ENCODE results near the gene NDST4.

The NDST4 gene

DNA sequence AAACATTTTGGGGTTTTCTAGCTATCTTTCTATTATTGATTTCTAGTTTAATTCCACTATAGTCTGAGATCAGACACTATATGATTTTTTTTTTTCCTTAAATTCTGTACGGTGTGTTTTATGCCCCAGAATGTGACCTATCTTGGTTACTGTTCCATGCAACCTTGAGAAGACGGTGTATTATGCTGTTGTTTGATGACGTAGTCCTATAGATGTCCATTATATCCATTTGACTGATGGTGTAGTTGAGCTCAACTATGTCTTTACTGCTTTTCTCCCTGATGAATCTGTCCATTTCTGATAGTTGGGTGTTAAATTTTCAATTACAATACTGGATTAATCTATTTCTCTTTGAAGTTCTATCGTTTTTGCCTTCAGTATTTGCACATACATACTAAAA lies 212.5 kb downstream of the NDST4 start:
- DNase-seq: no peak

DNA sequence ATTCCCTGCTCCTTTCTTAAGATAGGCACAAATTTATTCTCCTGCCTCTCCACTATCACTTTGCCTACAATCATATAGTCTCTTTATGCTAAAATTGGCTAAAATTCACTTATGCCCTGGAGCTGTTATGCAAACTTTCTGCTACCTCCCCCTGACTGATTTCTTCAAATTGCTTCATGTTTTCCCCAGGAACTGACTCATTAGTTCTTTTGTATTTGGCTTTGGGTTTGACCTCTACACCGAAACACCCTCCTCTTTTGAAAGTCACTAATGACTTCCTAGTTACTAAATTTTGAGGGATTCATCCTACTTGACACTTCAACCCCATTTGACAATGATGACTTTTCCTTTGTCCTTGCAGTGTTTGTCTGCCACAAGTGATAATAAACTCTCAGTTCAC lies 222.6 kb downstream of the NDST4 start:
- no peak for DNase-seq

DNA sequence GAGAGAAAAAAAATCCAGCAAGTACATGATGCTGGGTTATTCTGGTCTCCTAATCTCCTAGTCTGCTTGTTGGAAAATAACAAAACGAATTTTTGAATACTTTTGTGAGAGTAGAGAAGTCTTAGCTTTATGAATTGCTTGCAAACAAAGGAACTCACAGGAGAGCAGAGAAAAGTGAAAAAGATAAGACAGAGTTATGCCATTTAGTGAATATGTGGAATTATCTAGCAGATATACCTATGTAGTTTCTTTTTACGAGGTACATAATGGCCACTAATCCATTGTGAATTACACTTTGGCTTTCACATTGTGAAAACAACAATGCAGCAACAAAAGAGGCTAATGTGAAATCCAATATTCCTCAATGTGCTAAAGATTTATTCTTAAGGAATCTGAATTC lies 226.7 kb downstream of the NDST4 start:
- DNase-seq: no peak

DNA sequence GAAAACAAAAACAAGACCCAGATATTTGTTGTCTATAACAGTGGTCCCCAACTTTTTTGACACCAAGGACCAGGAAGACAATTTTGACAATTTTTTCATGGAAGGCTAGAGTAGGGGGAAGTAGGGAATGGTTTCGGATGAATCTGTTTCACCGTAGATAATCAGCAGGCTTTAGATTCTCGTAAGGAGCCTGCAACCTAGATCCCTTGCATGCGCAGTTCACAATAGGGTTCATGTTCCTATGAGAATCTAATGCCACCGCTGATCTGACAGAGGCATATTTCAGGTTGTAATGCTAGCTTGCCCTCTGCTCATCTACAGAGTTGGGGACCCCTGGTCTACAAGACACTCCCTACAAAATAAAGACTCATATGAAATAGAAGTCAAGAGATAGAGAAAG lies 229.8 kb downstream of the NDST4 start:
- DNase-seq: no peak

DNA sequence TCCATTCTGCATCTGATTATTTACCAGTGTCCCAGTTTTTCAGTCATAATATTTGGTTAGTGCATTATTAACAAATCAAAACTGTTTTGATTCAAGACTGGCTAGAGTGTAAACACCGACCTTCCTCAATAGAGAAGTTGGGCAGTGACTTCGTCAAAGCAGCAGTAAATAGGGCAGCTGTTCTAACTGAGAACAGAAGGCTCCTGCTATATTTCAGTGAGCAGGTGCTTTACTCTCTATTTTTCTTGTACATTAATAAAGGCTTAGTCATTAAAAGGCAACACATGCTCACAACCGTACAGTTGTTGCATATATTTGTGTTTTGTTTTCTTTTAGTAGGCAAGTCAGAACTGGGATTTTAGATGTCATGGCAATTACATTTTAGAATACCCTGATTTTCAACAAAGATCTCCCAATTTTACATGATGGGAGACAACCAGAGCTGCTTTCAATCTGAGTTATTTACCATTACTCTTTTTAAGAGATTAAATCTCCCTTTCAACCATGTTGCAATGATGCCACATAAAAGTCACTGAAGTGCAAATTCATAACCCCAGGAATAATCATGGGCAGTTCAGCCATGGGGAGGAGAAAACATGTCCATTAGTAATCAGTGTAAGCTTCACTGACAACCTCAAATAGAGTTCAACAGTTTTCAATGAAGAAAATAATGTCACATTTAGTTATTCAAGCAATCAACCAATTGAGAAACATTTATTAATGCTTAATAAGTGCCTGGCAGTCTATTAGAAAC lies 233.3 kb downstream of the NDST4 start:
- DNase-seq: no peak

DNA sequence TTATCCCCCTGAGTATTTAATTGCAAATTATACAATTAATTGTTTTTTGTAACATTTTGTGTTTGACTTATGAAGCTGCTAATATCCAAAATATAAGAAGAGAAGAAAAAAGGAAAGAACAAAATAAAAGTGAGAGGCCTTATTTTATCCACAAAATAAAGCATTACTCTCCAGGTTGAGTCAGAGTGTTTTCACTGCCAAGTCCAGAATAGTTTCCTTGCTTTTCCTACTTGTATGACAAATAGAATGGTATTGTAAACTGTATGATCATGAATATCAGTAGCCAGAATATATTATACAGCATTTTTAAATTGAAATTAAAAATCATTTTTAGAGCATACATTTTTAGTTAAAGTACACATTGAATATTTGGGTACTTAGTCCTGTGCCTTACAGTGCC lies 237.8 kb downstream of the NDST4 start:
- no peak for DNase-seq

DNA sequence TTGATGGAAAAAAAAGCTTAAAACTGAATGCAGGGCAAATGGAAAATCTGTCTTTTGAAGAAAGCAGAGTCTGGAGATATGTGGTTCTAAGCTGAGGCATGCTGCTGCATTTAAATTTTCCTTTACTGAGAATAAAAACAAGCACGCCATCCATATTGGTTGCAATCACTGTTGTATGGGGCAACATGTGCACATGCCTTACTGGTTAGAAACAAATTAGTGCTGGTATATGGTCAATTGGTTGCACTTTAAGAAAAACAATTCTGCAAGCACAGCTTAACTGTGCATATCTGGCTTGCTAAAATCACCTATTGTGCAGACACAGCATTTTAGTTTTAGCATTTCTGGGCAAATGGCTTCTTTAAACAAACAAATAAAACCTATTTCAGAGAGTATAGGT lies 239.1 kb downstream of the NDST4 start:
- DNase-seq: no peak

DNA sequence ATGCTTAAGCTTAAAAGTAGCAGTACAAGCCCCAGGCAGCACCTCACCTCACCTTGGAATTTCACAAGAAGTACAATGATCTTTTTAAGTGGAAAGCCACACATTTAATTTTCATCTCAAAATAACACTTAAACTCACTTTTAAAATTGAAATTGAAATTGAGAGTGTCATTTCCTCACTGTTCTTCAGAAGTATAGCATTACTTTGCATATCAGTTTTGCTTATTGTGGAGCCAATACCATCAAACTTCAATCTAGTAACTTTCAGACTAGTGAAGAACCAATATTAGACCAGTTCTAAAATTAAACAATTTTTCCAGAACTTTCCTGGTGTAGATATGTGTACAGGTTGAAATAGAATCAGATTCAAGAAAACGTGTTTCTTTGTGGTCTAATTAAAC lies 242.4 kb downstream of the NDST4 start:
- no peak for DNase-seq

DNA sequence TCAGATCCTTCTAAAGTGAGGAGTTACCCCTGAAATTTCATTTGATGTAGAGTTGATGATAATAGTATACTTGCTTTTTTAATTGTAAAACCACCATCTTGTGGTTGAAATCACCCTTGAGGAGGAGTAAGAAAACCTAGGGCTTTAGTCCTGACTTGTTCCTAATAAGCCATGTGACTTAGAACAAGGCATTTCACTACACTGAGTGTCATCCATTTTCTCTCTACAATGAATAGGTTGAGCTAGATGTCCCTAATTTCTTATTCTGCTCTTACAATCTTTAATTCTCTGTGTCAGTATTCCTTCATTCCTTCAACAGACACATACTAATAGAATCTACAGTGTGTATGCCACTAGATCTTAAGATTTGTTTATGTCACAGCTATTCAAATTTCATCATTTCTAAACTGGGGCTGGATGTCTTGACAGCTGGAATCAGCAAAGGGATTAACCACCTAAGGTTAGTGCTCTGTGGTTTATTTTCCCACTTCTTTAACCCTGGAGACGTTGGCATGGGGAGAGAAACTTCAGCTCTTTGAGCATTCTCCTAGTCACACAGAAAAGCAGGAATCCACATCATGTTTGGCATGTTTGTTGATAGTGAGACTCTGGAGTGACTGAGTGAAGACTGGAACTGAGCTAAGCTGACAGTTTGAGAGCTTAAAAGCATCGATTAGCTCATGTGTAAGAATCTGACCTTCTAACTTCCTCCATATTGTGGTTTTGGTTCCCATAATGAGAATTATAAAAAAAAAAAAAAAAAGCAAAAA lies 246.3 kb downstream of the NDST4 start:
- DNase-seq: no peak

DNA sequence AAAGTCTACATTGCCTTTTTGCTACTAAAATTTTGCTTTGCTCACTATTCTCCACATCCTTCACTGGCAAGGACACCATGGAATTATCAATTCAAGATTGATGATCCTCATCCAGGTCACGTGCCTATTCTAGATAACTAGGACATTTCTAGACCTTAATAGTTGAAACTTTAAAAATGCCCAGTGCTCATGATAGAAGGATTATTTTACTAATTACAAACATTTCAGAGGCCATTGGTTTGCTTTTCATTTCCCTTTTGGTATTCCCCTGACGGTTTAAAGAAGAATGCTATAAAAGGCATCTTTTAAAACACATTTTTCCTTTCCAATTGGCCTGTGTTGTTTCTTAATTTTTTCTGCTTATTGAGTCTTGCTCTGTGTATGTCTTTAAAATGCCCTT lies 249.4 kb downstream of the NDST4 start:
- no peak for DNase-seq

DNA sequence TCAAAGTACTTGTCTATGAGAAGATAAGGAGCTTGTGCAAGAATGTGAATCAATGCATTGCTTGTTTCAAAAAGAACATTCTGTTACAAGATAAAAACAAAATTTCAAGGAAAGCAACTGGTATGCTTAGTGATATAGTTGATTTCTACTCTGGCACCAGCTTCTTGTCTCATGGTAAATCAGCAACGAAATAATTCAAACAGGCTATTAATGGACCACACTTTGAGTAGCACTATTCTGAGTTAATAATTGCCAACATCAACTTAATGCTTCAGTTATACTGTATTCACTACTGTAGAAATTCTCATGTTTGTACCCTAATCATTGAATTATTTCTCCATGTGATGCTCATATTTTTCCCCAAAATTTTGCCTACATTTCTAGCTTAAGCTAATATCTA lies 252.6 kb downstream of the NDST4 start:
- DNase-seq: no peak

DNA sequence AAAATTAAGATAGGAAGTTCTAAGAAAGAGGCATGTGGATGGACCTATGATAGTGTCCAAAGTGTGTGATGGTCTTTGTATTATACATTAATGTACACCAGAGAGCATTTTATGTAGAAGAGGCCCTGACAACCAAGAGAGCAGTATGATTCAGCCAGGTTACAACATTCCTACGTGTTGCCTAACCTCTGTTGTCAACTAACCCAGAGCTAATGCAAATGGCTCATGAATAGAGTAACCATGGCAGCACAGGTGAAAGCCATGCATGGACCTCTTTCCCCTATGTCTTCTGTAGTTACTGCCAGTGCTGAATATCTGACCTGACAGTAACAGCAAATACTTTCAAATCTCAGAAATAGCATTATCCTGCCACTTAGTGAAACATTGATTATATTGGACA lies 255.6 kb downstream of the NDST4 start:
- no peak for DNase-seq

DNA sequence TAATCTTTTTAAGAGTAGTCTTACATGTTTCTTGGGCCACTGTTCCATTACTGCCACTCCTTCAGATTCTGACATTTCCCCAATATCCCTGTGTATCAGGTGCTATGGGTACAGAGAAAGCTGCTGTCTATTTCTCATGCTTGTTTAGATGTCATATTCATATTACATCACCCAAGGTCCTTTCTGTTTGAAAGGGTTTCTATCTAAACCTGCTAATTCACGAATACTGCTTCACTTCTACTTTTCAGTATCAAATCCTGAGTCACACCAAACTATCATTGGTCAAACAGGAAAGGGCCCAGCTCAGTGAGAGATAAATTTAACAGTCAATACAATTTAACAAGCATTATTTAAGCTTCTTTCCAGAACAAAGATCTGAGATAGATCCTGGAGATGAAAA lies 273.4 kb downstream of the NDST4 start:
- DNase-seq: no peak

DNA sequence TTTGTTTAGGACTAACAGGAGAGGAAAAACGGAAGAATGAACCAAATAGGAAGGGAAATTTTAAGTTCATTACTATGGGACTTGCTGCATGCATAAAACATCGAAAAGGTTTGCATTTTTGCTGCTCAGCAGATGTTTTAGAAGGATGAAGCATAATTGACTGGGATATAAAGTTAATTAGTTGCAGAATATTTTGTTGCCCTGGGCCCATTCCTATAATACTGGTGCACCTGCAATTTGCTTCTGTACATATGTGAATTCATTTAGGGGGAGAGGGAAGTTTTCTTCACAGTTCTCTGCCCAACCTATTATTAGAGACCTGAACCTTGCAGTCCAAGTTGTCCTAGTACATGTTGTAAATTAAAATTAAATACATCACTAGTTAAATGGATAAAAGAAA lies 282.8 kb downstream of the NDST4 start:
- no peak for DNase-seq

DNA sequence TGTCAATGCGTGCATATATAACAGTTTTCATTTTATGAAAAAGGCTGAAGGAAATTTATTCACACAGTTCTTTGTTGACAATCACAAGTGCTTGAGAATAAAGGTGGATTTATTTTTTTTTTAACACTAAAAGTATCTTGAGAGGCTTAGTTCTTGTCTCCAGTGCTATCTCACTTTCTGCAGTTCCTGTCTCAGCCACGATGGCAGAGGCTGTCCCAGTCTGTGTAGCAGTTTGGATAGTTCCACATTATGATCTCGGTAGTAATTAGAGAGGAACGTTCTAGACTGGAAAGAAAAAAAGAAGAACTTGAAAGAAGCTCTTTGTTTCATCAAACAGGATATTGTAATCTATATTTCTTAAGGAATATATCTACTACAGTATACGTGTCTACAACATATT lies 285.8 kb downstream of the NDST4 start:
- DNase-seq: no peak

DNA sequence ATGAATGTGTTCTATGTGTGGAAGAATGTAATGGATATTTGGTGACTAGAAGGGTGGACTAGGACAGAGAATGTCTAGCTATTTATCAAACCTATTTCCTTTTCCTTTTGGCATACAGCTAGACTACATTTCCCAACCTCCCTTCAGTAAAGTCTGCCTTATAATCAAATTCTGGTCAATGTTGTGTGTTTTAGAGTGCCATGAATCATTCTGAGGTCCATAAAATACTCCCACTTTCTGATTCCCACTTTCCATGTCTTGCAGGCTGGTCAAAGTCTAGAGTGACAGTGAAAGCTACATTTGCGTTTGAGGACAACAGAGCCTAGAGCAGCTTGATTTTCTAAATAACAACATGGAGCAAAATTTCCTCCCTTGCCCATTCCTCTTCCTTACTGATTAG lies 297.7 kb downstream of the NDST4 start:
- DNase-seq: no peak

DNA sequence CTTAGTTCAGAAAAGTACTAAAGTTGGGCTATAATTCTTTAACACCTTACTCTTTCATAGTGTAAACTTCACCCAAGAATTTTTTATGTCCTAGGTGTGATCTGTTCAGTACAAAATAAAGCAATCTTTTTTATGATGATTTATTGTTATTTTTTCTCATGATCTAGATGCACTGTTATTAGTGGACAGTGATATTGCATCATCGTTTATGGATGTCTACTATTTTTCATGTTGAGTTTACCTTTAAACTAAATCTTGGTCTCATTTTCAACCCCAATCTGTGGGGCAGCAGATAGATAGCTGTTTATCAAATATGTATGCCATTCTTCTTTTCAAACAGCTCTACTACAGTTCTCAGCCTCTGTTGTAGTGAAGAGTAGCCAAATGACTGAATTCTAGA lies 299.5 kb downstream of the NDST4 start:
- DNase-seq: no peak

DNA sequence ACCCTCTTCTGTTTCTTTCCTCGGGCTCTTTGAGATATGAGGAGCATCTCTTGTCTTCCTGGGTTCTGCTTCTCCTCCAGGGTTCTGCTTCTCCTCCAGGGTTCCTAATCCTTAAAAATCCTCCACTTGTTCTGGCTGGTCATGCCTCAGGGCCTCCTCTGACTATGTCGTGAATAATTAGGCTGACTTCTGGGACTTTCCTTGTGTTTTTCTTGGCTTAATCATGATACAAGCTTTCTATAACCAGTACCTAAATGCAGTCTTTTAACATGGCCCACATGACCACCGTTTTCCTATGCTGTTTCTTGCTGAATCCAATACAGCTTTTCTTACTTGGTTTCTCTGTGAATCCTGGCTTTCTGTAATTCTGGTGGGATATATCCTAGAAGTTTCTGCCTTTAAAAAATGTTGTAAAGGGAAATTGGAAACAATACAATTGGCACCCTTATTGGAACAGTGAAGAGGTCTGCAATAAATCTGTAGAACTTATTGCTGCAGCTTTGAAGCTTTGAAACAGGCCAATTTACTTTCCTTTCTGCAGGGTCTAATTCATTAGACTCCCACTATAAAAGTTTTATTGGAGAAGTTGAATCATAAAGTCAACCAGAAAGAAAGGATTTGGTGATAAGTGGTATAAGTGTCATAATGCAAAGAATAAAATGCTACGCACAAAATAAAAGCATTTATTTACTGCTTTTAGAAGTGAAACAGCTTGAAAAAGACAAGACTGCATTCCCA lies 301.7 kb downstream of the NDST4 start:
- no peak for DNase-seq

DNA sequence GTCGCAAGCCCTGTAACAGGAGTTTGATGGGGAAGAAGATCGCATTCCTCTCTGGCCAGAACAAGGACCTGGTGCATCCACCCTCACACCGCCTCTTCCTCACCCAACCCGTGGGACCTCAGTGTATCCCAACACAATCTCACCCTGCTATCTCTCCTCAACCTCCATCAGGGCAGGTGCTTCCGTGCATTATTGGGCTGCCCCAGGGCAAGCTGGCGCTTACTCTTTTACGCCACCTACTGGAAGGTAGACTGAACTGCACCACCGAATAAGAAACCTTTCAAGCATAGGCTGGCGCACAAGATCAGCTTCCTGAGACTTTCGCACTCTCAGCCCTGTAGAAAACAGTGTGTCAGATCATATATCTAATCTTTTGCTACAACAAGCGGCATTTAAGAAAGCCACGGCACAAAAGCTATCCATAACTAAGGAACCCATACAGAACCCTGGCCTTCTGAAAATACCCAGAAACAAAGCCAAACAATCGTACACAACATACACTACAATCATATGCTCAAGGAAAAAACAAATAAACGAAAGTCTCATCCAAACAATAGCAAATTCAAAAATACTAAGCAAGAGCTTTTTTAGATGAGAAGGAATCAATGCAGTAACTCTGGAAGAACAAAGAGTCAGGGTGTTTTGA lies 305.5 kb downstream of the NDST4 start:
- peak; percentile 31 for DNase-seq

DNA sequence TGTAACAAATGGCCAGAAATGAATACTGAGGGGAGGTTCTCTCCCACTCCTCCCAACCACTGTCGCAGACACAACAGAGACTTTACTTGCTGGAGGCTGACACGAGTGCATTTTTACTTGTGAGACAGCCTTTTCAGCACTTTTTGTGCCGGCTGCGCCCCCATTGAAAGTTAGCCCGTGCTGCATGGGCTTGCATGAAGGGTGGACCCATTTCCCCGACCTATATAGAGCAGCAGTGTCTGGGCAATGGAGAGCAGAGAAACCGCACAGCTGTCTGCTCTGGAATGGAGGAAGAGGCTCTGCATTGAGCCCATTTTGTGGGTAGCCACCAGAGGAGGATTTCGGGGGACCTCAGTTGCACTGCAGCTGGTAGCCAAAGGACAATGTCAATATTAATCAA lies 306.1 kb downstream of the NDST4 start:
- DNase-seq: no peak

DNA sequence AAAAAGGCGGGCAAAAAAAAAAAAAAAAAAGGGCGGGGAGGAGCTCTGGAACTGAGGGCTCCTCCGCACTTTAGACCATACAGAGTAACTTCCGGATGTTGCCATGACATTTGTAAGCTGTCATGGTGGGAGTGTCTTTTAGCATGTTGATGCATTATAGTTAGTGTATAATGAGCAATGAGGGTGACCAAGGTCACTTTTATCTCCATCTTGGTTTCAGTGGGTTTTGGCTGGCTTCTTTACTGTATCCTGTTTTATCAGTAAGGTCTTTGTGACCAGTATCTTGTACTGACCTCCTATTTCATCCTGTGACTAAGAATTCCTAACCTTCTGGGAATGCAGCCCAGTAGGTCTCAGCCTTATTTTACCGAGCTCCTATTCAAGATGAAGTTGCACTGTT lies 321.4 kb downstream of the NDST4 start:
- DNase-seq: no peak

DNA sequence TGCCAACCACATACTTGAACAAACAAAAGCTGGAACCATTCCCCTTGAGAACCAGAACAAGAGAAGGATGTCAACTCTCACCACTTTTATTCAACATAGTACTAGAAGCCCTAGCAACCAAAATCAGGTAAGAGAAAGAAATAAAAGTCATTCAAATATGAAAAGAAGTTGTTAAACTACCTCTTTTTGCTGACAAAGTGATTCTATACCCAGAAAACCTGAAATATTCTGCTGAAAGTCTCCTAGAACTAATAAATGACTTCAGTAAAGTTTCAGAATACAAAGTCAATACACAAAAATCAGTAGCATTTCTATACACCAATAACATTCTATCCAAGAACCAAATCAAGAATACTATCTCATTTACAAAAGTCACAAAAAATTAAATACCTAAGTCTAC lies 327.9 kb downstream of the NDST4 start:
- DNase-seq: no peak

DNA sequence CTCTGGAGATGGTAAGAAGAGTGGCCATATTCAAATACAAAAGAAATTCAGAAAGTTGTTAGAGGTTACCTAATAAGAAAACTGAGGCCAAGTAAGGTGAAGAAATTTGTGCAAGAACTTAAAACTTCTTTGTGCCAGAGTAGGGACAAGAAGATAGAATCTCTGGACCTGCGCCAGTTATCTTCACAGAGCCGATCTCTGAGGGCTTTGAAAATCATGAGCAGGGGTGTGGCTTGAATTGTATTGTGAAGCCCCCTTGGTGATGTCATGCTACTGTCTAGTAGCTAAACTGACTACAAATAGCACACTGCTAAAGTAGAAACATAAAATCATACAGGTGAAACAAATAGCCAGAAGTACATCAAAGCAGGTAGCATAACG lies 330.2 kb downstream of the NDST4 start:
- no peak for DNase-seq
